ENCODE data around the gene NCAM2. TPM values are rescaled to one million over a fixed set of nuclear protein-coding genes. Genes with fewer than 3 reads are reported as not detected.

Gene NCAM2
- total and polyA plus RNA-seq, 2 of the 4 experiments (the other 2 are of a cell fraction) = 2.7 to 5.0 TPM

GRCh38 chr21:21162786-21163185 lies 164.6 kb downstream of the NCAM2 start:
- ChIA-PET POLR2A (ENCODE audit: unreplicated experiment) (no interaction called here), CTCF (interaction anchor here (1.0 kb wide), 1 partner anchor 157 kb away, joined by 3 read pairs; no protein-coding TSS in a partner anchor)
- H4K5ac ChIP-seq (ENCODE audit: low read depth, low read length) = no peak overlapping the region
- DNase-seq (no peak), ATAC-seq (ENCODE audit: low read depth) (no peak)
- no peak overlapping the region for H2BK15ac ChIP-seq (ENCODE audit: low read depth, low read length)
- no peaks in the 10 kb centered on the region for H4K20me1 ChIP-seq (ENCODE audit: insufficient read depth, low read length)
- no peak overlapping the region for H3K4me3 ChIP-seq (ENCODE audit: insufficient read depth, low read depth, low read length)
- no peak overlapping the region for H3K4ac ChIP-seq (ENCODE audit: low read depth, low read length)
- H2BK120ac ChIP-seq (ENCODE audit: low read depth, low read length) = no peak overlapping the region
- intact Hi-C loops (cut with micrococcal nuclease) (loop anchor here (5.0 kb wide), 1 partner anchor 760 kb away; no protein-coding TSS in a partner anchor), dilution Hi-C loops (cut with HindIII; ENCODE audit: low sequenced_read_pairs, unreplicated experiment) (no loop called here), in situ Hi-C loops (cut with MboI; ENCODE audit: low sequenced_read_pairs) (loop anchor here (25.0 kb wide), 1 partner anchor 200 kb away; no protein-coding TSS in a partner anchor)
- H3K23ac ChIP-seq (ENCODE audit: low read depth, low read length) = no peak overlapping the region
- H3K9me3 ChIP-seq (ENCODE audit: control insufficient read depth, insufficient read depth, low read length) = no peaks in the 10 kb centered on the region
- H3K79me1 ChIP-seq (ENCODE audit: low read depth in 1 of 2, low read length in 2 of 2) = no peaks in the 10 kb centered on the region
- H2AK5ac ChIP-seq (ENCODE audit: low read depth, low read length) = no peak overlapping the region
- WGBS, 2 experiments (ENCODE audit: extremely low coverage in 2 of 2, insufficient read length in 1 of 2) = no CpG with 5 or more reads among the region's 4 CpGs
- no peak overlapping the region for H3K9ac ChIP-seq (ENCODE audit: low read depth, low read length)
- no peak overlapping the region for H2BK20ac ChIP-seq (ENCODE audit: low read depth, low read length)
- H2BK5ac ChIP-seq (ENCODE audit: low read depth, low read length, poor library complexity, severe bottlenecking) = no peak overlapping the region
- H3K36me3 ChIP-seq (ENCODE audit: control insufficient read depth, insufficient read depth, low read length) = no peaks in the 10 kb centered on the region
- H2AFZ ChIP-seq (replicated peaks; ENCODE audit: low read length, poor library complexity) = no peak overlapping the region
- no peak overlapping the region for H3K56ac ChIP-seq (ENCODE audit: extremely low read depth, insufficient read depth, low read length)
- no peaks in the 10 kb centered on the region for H3K27me3 ChIP-seq (ENCODE audit: control insufficient read depth, insufficient read depth, low read length)
- no peak overlapping the region for H2AK9ac ChIP-seq (replicated peaks; ENCODE audit: low read depth, low read length, poor library complexity)
- no peak overlapping the region for H3K14ac ChIP-seq (replicated peaks; ENCODE audit: low read depth, low read length)
- BruUV-seq (replicated peaks) = no TSS peak
- no peak overlapping the region for H3K18ac ChIP-seq (ENCODE audit: low read depth, low read length)
- no peak overlapping the region for H3K27ac ChIP-seq (ENCODE audit: insufficient read depth, low read length)
- H3K4me1 ChIP-seq (ENCODE audit: control insufficient read depth, insufficient read depth, low read length) = peaks cover 4% of the 10 kb centered on the region
- no peak overlapping the region for H4K91ac ChIP-seq (ENCODE audit: insufficient read depth, low read depth, low read length)
- H4K8ac ChIP-seq (ENCODE audit: low read depth in 2 of 2, low read length in 2 of 2) = no peak overlapping the region
- no peak overlapping the region for H3K4me2 ChIP-seq (ENCODE audit: low read depth, low read length)
- H3K9me1 ChIP-seq (ENCODE audit: insufficient read depth, low read length) = no peaks in the 10 kb centered on the region
- TF ChIP-seq RCOR1 (IDR thresholded peaks at IDR 0.05; ENCODE audit: insufficient replicate concordance, low read length) = no peak
- TF ChIP-seq BHLHE40 (IDR thresholded peaks at IDR 0.05; ENCODE audit: low read depth, low read length) = no peak
- TF ChIP-seq MAZ (IDR thresholded peaks at IDR 0.05; ENCODE audit: borderline replicate concordance, low read depth, low read length) = no peak
- no peak for TF ChIP-seq USF2 (IDR thresholded peaks at IDR 0.05; ENCODE audit: low read depth, low read length)
- no peak for TF ChIP-seq MAFK (IDR thresholded peaks at IDR 0.05; ENCODE audit: low read depth, low read length)
- no peak for TF ChIP-seq POLR2A (IDR thresholded peaks at IDR 0.05; ENCODE audit: low read depth, low read length)
- no peak for TF ChIP-seq CEBPB (IDR thresholded peaks at IDR 0.05; ENCODE audit: low read depth, low read length)
- TF ChIP-seq FOS (IDR thresholded peaks at IDR 0.05; ENCODE audit: low read depth, low read length) = no peak
- TF ChIP-seq CHD1 (IDR thresholded peaks at IDR 0.05; ENCODE audit: low read depth, low read length) = no peak
- TF ChIP-seq CTCF (conservative IDR thresholded peaks at IDR 0.05; ENCODE audit: low read depth, low read length) = no peak
- no peak for TF ChIP-seq MXI1 (IDR thresholded peaks at IDR 0.05; ENCODE audit: borderline replicate concordance, low read depth, low read length)
- no peak for TF ChIP-seq RAD21 (IDR thresholded peaks at IDR 0.05; ENCODE audit: low read length)
- no peak for TF ChIP-seq RFX5 (IDR thresholded peaks at IDR 0.05; ENCODE audit: low read depth, low read length)
- no peak for TF ChIP-seq NFE2L2 (IDR thresholded peaks at IDR 0.05; ENCODE audit: low read depth, low read length)
- no peak for TF ChIP-seq SMC3 (IDR thresholded peaks at IDR 0.05; ENCODE audit: low read depth, low read length)
- no peak for TF ChIP-seq ELK1 (IDR thresholded peaks at IDR 0.05; ENCODE audit: borderline replicate concordance, low read depth, low read length)
